ENCODE data around the gene TINCR. TPM values are rescaled to one million over a fixed set of nuclear protein-coding genes. Genes with fewer than 3 reads are reported as not detected.

Gene TINCR
- total RNA-seq, 2 experiments from 2014 or later = 0.74 to 1.6 TPM

DNA sequence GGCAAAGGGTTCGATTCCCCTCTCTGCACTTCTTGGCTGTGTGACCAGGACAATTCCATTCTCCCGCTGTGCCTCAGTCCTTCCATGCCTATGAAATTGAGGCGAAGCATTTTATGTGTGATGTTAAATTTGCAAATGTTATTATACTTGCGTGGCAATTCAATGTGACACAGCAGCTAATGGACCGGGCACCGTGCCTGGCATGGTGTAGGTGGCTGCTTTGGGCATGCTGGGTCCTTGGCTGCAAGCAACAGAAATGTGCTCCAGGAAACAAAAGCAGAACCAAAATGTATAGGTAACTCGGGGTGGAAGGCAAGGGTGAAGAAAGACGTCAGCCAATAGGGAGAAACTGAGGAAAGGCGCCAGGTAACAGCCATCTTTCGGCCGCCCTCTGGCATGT, 37.1 kb downstream of the TINCR start:
- CTCF ChIA-PET = no interaction called here
- ATAC-seq (ENCODE audit: poor library complexity) (no peak), DNase-seq (no peak)
- Histone ChIP-seq H3K4me1 (ENCODE audit: insufficient read depth, low read length) (no peaks in the 10 kb centered on the region), H3K27ac (ENCODE audit: low read depth in 1 of 2, low read length in 2 of 2) (no peak overlapping the region), H3K27me3 (ENCODE audit: control insufficient read depth in 1 of 2, insufficient read depth in 2 of 2, low read length in 2 of 2) (peaks cover 3 to 5% of the 10 kb centered on the region in 2 experiments), H3K36me3 (ENCODE audit: insufficient read depth, low read length) (no peaks in the 10 kb centered on the region), H3K4me3 (ENCODE audit: low read length) (no peak overlapping the region), H3K9me3 (ENCODE audit: control insufficient read depth in 1 of 2, insufficient read depth in 1 of 2, low read length in 2 of 2) (peaks cover 18 to 25% of the 10 kb centered on the region in 2 experiments)
- intact Hi-C loops (cut with DNase I, micrococcal nuclease) = no loop called here
- POLR2A ChIA-PET = no interaction called here
- H3K27ac Mint-ChIP-seq = no peak overlapping the region
- no peaks in the 10 kb centered on the region for H3K36me3 Mint-ChIP-seq (ENCODE audit: low read depth)
- TF ChIP-seq, protein P1, sequence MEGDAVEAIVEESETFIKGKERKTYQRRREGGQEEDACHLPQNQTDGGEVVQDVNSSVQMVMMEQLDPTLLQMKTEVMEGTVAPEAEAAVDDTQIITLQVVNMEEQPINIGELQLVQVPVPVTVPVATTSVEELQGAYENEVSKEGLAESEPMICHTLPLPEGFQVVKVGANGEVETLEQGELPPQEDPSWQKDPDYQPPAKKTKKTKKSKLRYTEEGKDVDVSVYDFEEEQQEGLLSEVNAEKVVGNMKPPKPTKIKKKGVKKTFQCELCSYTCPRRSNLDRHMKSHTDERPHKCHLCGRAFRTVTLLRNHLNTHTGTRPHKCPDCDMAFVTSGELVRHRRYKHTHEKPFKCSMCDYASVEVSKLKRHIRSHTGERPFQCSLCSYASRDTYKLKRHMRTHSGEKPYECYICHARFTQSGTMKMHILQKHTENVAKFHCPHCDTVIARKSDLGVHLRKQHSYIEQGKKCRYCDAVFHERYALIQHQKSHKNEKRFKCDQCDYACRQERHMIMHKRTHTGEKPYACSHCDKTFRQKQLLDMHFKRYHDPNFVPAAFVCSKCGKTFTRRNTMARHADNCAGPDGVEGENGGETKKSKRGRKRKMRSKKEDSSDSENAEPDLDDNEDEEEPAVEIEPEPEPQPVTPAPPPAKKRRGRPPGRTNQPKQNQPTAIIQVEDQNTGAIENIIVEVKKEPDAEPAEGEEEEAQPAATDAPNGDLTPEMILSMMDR (IDR thresholded peaks at IDR 0.05) = no peak
- H3K27me3 Mint-ChIP-seq = peaks cover 24% of the 10 kb centered on the region
- no peaks in the 10 kb centered on the region for H3K4me1 Mint-ChIP-seq (ENCODE audit: low read depth)
- H3K4me3 Mint-ChIP-seq = no peak overlapping the region
- peaks cover 6% of the 10 kb centered on the region for H3K9me3 Mint-ChIP-seq

DNA sequence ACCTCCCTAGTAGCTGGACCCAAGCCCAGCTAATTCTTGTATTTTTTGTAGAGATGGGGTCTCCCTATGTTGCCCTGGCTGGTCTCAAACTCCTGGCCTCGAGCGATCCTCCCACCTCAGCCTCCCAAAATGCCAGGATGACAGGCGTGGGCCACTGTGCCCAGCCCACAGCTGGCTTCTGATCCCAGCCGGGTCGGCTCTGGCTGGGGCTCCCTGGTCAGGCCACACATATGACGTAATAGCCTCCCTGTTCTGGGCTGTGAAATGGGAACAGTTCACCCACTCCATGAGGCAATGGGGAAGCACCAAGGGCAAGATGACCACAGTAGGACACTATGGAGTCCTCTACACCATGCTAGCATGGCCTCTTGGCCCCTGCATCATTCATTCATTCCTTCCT, 41.1 kb downstream of the TINCR start:
- no peaks in the 10 kb centered on the region for H3K9me3 Mint-ChIP-seq
- Histone ChIP-seq H3K4me1 (ENCODE audit: insufficient read depth, low read length) (no peaks in the 10 kb centered on the region), H3K9me3 (ENCODE audit: control insufficient read depth in 1 of 2, insufficient read depth in 1 of 2, low read length in 2 of 2) (no peaks in the 10 kb centered on the region), H3K36me3 (ENCODE audit: insufficient read depth, low read length) (no peaks in the 10 kb centered on the region), H3K27ac (ENCODE audit: low read depth in 1 of 2, low read length in 2 of 2) (no peak overlapping the region), H3K27me3 (ENCODE audit: control insufficient read depth in 1 of 2, insufficient read depth in 2 of 2, low read length in 2 of 2) (peaks cover 3 to 4% of the 10 kb centered on the region in 2 experiments), H3K4me3 (ENCODE audit: low read length) (no peak overlapping the region)
- no peak overlapping the region for H3K4me3 Mint-ChIP-seq
- H3K4me1 Mint-ChIP-seq (ENCODE audit: low read depth) = no peaks in the 10 kb centered on the region
- DNase-seq = no peak
- intact Hi-C loops (cut with DNase I, micrococcal nuclease) = no loop called here
- TF ChIP-seq, protein P1 (IDR thresholded peaks at IDR 0.05) = no peak
- peaks cover 30% of the 10 kb centered on the region for H3K27me3 Mint-ChIP-seq
- ATAC-seq (ENCODE audit: poor library complexity) = no peak
- H3K36me3 Mint-ChIP-seq (ENCODE audit: low read depth) = no peaks in the 10 kb centered on the region
- CTCF ChIA-PET = no interaction called here
- H3K27ac Mint-ChIP-seq = no peak overlapping the region
- POLR2A ChIA-PET = no interaction called here

DNA sequence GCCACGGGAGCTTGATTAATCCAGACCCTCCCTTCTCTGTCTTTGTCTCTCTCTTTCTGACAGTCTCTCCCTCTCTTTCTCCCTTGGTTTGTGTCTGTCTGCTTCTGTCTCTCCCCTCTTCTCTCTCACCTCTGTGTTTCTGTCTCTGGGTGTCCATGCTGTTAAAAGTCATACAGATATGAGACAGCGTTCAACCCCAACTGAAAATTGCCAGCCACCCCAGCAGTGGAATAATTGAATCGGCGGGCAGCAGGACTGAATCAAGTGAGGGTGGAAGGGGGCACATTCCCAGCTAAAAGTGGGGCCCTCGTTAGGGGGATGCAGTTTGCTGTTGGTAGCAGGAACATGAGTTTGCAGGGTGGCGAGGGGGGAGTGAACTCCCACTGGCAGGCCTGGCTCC, 43.7 kb downstream of the TINCR start:
- no peaks in the 10 kb centered on the region for H3K4me1 Mint-ChIP-seq (ENCODE audit: low read depth)
- H3K27me3 Mint-ChIP-seq = peaks cover 39% of the 10 kb centered on the region
- no peak overlapping the region for H3K27ac Mint-ChIP-seq
- Histone ChIP-seq H3K4me1 (ENCODE audit: insufficient read depth, low read length) (no peaks in the 10 kb centered on the region), H3K4me3 (ENCODE audit: low read length) (no peak overlapping the region), H3K27ac (ENCODE audit: low read depth in 1 of 2, low read length in 2 of 2) (no peak overlapping the region), H3K9me3 (ENCODE audit: control insufficient read depth in 1 of 2, insufficient read depth in 1 of 2, low read length in 2 of 2) (peaks cover 0 to 13% of the 10 kb centered on the region in 2 experiments), H3K36me3 (ENCODE audit: insufficient read depth, low read length) (no peaks in the 10 kb centered on the region), H3K27me3 (ENCODE audit: control insufficient read depth in 1 of 2, insufficient read depth in 2 of 2, low read length in 2 of 2) (peaks cover 0 to 4% of the 10 kb centered on the region in 2 experiments)
- POLR2A ChIA-PET = no interaction called here
- CTCF ChIA-PET = no interaction called here
- TF ChIP-seq, protein P1 (IDR thresholded peaks at IDR 0.05) = no peak
- H3K9me3 Mint-ChIP-seq = no peaks in the 10 kb centered on the region
- H3K36me3 Mint-ChIP-seq (ENCODE audit: low read depth) = no peaks in the 10 kb centered on the region
- ATAC-seq (ENCODE audit: poor library complexity) (no peak), DNase-seq (no peak)
- intact Hi-C loops (cut with DNase I, micrococcal nuclease) = no loop called here
- no peak overlapping the region for H3K4me3 Mint-ChIP-seq

Data from CD4-positive, alpha-beta T cell (primary cell).